HCT116 (cell line): ENCODE data around the gene MAP3K4. TPM values are rescaled to one million over a fixed set of nuclear protein-coding genes. Genes with fewer than 3 reads are reported as not detected.

ENCODE experiments used
- ATAC-seq: fragments of 200-7000 bp; cut with Tn5 transposase; 2 replicates; pipeline ENCODE4 v1.9.1; 2020; ENCODE audit warnings: mild to moderate bottlenecking, moderate library complexity
- BruUV-seq: library from RNA; stranded (reverse); fragments of 400-500 nt; replicated peaks from 2 replicates; lab custom pipeline; 2021; lab: Mats Ljungman, UMichigan
- CTCF ChIA-PET: fragments of 300-600 bp; sonication (Branson Sonifier 250); formaldehyde crosslinking; loops from one replicate; lab custom pipeline; 2021; ENCODE audit warnings: antibody characterized with exemption; lab: Charles Lee
- POLR2A ChIA-PET: fragments of 300-600, 350-600 bp; sonication (Branson Sonifier 250); formaldehyde crosslinking; loops from one replicate; lab custom pipeline; 2021; ENCODE audit warnings: antibody characterized with exemption; lab: Charles Lee
- RAD21 ChIA-PET, 2 experiments: fragments of 300-600 bp; sonication (Branson Sonifier 250); formaldehyde crosslinking; loops; one replicate each; lab custom pipeline; 2023; ENCODE audit warnings: low total read pairs in 2 of 2; ENCODE audit not compliant: uncharacterized antibody in 2 of 2, unreplicated experiment in 2 of 2, low non-redundant PET in 1 of 2; lab: Charles Lee
- DNase-seq: peaks from one replicate; pipeline ENCODE4 v3.0.0-alpha.2; 2010; ENCODE audit warnings: low read depth, low spot score
- H2AFZ ChIP-seq: fragments of 200-600 bp; shearing (Covaris generic), sonication (generic); 2 replicates; pipeline ENCODE4 v1.6.1; 2017; ENCODE audit warnings: low read depth, mixed run types, mixed read lengths, antibody characterized with exemption, low read length; ENCODE audit not compliant: poor library complexity, severe bottlenecking
- H3K27ac ChIP-seq: 2 replicates; pipeline ENCODE4 v1.5.1; 2012; ENCODE audit warnings: low read depth, low read length
- H3K27me3 ChIP-seq: fragments of 200-600 bp; sonication (generic); 2 replicates; pipeline ENCODE4 v1.6.1; 2016; ENCODE audit warnings: mixed run types, low read length, mixed read lengths; ENCODE audit not compliant: insufficient read depth
- H3K36me3 ChIP-seq, 2 experiments: fragments of 200-500 bp in 1 of 2; fragments of 200-600 bp in 1 of 2; sonication (Bioruptor generic) in 1 of 2; sonication (generic) in 1 of 2; 2 replicates each; pipeline versions ENCODE4 v1.5.1 to v1.6.1; 2014 to 2016; ENCODE audit warnings: low read length in 2 of 2, inconsistent platforms in 1 of 2, mixed read lengths in 1 of 2, mixed run types in 1 of 2; ENCODE audit not compliant: insufficient read depth in 2 of 2, control insufficient read depth in 1 of 2
- H3K4me1 ChIP-seq, 2 experiments: fragments of 200-600 bp in 1 of 2; sonication (generic) in 1 of 2; 2 replicates each; pipeline versions ENCODE4 v1.5.1 to v1.6.1; 2012 to 2017; ENCODE audit warnings: low read length in 2 of 2, inconsistent platforms in 1 of 2, mild to moderate bottlenecking in 1 of 2, mixed read lengths in 1 of 2, mixed run types in 1 of 2, moderate library complexity in 1 of 2; ENCODE audit not compliant: insufficient read depth in 2 of 2, control insufficient read depth in 1 of 2
- H3K4me2 ChIP-seq: fragments of 200-600 bp; sonication (generic); 2 replicates; pipeline ENCODE4 v1.6.1; 2017; ENCODE audit warnings: mixed run types, low read length, mixed read lengths
- H3K4me3 ChIP-seq, 2 experiments: fragments of 200-600 bp in 1 of 2; sonication (generic) in 1 of 2; replicated peaks in 1 of 2; 2 replicates each; pipeline ENCODE4 v1.5.1; 2011 to 2016; ENCODE audit warnings: low read length in 2 of 2, control low read depth in 1 of 2, low read depth in 1 of 2, mild to moderate bottlenecking in 1 of 2, mixed read lengths in 1 of 2, mixed run types in 1 of 2
- H3K79me2 ChIP-seq: fragments of 200-600 bp; sonication (generic); 2 replicates; pipeline ENCODE4 v1.6.1; 2017; ENCODE audit warnings: mild to moderate bottlenecking, mixed run types, low read length, moderate library complexity, mixed read lengths; ENCODE audit not compliant: insufficient read depth
- H3K9ac ChIP-seq: fragments of 200-600 bp; sonication (generic); 2 replicates; pipeline ENCODE4 v1.6.1; 2016; ENCODE audit warnings: low read length, mixed read lengths
- H3K9me2 ChIP-seq: fragments of 200-600 bp; sonication (generic), shearing (Covaris generic); 2 replicates; pipeline ENCODE4 v1.6.1; 2017; ENCODE audit warnings: mixed run types, mild to moderate bottlenecking, moderate library complexity; ENCODE audit not compliant: insufficient read depth
- H3K9me3 ChIP-seq, 2 experiments: fragments of 200-500 bp in 1 of 2; fragments of 200-600 bp in 1 of 2; sonication (Bioruptor generic) in 1 of 2; sonication (generic) in 1 of 2; 2 replicates each; pipeline ENCODE4 v1.6.1; 2014 to 2017; ENCODE audit warnings: low read length in 2 of 2, mixed read lengths in 2 of 2, inconsistent platforms in 1 of 2, low read depth in 1 of 2, mild to moderate bottlenecking in 1 of 2, mixed run types in 1 of 2, moderate library complexity in 1 of 2; ENCODE audit not compliant: control insufficient read depth in 1 of 2, insufficient read depth in 1 of 2
- H4K20me1 ChIP-seq: fragments of 200-600 bp; sonication (generic), shearing (Covaris generic); 2 replicates; pipeline ENCODE4 v1.6.1; 2017; ENCODE audit warnings: mixed run types, mild to moderate bottlenecking, moderate library complexity; ENCODE audit not compliant: insufficient read depth
- ELF1 ChIP-seq: IDR thresholded peaks from 2 replicates; pipeline ENCODE4 v1.6.1; 2012; ENCODE audit warnings: low read depth, borderline replicate concordance
- EZH2 ChIP-seq: fragments of 200-600 bp; sonication (generic); IDR thresholded peaks from 2 replicates; pipeline ENCODE4 v1.6.1; 2017; ENCODE audit warnings: antibody characterized with exemption, mixed run types
- POLR2A ChIP-seq: IDR thresholded peaks from 2 replicates; pipeline ENCODE4 v1.7.0; 2011; ENCODE audit warnings: borderline replicate concordance; ENCODE audit not compliant: insufficient read depth, insufficient read length; ENCODE audit errors: extremely low read depth
- POLR2AphosphoS5 ChIP-seq: IDR thresholded peaks from 2 replicates; pipeline ENCODE4 v1.6.1; 2011; ENCODE audit warnings: mild to moderate bottlenecking, low read depth, low read length, moderate library complexity
- SIN3A ChIP-seq: IDR thresholded peaks from 2 replicates; pipeline ENCODE4 v1.6.1; 2012; ENCODE audit warnings: low read depth
- intact Hi-C: fragments of 100-400 bp; cut with micrococcal nuclease; formaldehyde crosslinking; loops from 2 replicates; pipeline ENCODE4 v1.10.0; 2022
- total RNA-seq: library from RNA; stranded (reverse); gene quantifications from one replicate; pipeline ENCODE4 v1.2.1, GENCODE V29; 2021; ENCODE audit not compliant: unreplicated experiment
- TF ChIP-seq, protein P1 (sequence below): IDR thresholded peaks from 2 replicates; pipeline ENCODE4 v1.6.1; 2012
- TF ChIP-seq, protein P2 (sequence below): IDR thresholded peaks from 2 replicates; pipeline ENCODE4 v1.6.1; 2012
- TF ChIP-seq, protein P3 (sequence below): IDR thresholded peaks from 2 replicates; pipeline ENCODE4 v1.6.1; 2012; ENCODE audit warnings: low read depth

MAP3K4 gene
- total RNA-seq, 1 experiment from 2014 or later: 46.5 TPM

DNA sequence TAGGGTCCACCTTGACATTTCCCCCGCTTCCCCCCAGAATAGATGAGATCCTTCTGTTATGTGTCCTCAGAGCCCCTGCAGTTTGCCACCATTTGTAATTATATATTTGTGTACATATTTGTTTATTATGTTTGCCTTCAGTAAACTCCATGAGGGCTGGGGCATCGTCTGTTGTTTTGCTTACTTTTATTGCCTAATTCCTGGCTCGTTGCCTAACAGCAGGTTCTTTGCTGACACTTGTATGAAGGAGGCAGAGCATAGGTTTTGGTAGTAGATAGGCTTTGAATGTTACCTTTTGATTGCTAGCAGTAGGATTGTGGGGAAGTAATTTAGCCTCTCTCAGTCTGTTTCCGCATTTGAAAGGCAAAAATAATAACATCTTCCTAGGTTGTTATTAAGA is 9.9 kb downstream of the MAP3K4 start:
- H4K20me1 ChIP-seq: peaks cover 7% of the 10 kb centered on the region; the same call in 1 of the 2 replicates
- DNase-seq (no peak), ATAC-seq (no peak)
- H3K9ac ChIP-seq: no peak overlapping the region
- RAD21 ChIA-PET: no interaction called here
- H3K9me2 ChIP-seq: no peaks in the 10 kb centered on the region
- TF ChIP-seq POLR2A: no peak
- no peak for TF ChIP-seq EZH2
- TF ChIP-seq, protein P1, sequence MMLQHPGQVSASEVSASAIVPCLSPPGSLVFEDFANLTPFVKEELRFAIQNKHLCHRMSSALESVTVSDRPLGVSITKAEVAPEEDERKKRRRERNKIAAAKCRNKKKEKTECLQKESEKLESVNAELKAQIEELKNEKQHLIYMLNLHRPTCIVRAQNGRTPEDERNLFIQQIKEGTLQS: no peak
- no peak for TF ChIP-seq POLR2AphosphoS5
- TF ChIP-seq, protein P2, sequence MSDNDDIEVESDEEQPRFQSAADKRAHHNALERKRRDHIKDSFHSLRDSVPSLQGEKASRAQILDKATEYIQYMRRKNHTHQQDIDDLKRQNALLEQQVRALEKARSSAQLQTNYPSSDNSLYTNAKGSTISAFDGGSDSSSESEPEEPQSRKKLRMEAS: no peak
- no peak for TF ChIP-seq SIN3A
- TF ChIP-seq, protein P3, sequence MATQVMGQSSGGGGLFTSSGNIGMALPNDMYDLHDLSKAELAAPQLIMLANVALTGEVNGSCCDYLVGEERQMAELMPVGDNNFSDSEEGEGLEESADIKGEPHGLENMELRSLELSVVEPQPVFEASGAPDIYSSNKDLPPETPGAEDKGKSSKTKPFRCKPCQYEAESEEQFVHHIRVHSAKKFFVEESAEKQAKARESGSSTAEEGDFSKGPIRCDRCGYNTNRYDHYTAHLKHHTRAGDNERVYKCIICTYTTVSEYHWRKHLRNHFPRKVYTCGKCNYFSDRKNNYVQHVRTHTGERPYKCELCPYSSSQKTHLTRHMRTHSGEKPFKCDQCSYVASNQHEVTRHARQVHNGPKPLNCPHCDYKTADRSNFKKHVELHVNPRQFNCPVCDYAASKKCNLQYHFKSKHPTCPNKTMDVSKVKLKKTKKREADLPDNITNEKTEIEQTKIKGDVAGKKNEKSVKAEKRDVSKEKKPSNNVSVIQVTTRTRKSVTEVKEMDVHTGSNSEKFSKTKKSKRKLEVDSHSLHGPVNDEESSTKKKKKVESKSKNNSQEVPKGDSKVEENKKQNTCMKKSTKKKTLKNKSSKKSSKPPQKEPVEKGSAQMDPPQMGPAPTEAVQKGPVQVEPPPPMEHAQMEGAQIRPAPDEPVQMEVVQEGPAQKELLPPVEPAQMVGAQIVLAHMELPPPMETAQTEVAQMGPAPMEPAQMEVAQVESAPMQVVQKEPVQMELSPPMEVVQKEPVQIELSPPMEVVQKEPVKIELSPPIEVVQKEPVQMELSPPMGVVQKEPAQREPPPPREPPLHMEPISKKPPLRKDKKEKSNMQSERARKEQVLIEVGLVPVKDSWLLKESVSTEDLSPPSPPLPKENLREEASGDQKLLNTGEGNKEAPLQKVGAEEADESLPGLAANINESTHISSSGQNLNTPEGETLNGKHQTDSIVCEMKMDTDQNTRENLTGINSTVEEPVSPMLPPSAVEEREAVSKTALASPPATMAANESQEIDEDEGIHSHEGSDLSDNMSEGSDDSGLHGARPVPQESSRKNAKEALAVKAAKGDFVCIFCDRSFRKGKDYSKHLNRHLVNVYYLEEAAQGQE: no peak
- no peak for TF ChIP-seq ELF1
- no peaks in the 10 kb centered on the region for H3K36me3 ChIP-seq
- peaks cover 2 to 8% of the 10 kb centered on the region in 2 experiments; a peak in 3 of 4 replicates for H3K4me1 ChIP-seq
- no peaks in the 10 kb centered on the region for H3K9me3 ChIP-seq
- H3K4me2 ChIP-seq: no peak overlapping the region
- H2AFZ ChIP-seq: no peak overlapping the region
- intact Hi-C loops: no loop called here
- peaks cover 95% of the 10 kb centered on the region for H3K79me2 ChIP-seq
- CTCF ChIA-PET: no interaction called here
- H3K4me3 ChIP-seq: no peak overlapping the region
- no peaks in the 10 kb centered on the region for H3K27me3 ChIP-seq
- POLR2A ChIA-PET: no interaction called here
- H3K27ac ChIP-seq: no peak overlapping the region
- no TSS peak for BruUV-seq
